HepG2 (cell line): ENCODE measurements around the gene AMER2. TPM values are rescaled to one million over a fixed set of nuclear protein-coding genes. Genes with fewer than 3 reads are reported as not detected.

Source experiments
- ATAC-seq: fragments of 200-7000 bp; cut with Tn5 transposase; 3 replicates; pipeline ENCODE4 v1.9.1; 2020; ENCODE audit warnings: mild to moderate bottlenecking, moderate library complexity
- BruUV-seq: library from RNA; stranded (reverse); fragments of 400-500 nt; replicated peaks from 2 replicates; lab custom pipeline; 2021; lab: Mats Ljungman, UMichigan
- CTCF ChIA-PET: fragments of 300-600 bp; formaldehyde crosslinking; extraction: SDS; loops from one replicate; lab custom pipeline; 2021; ENCODE audit warnings: low total read pairs, inconsistent platforms, low intra/inter-chr PET ratio; lab: Yijun Ruan, JAX
- POLR2A ChIA-PET: fragments of 350-600 bp; sonication (Branson Sonifier 250); formaldehyde crosslinking; loops from one replicate; lab custom pipeline; 2020; ENCODE audit warnings: antibody characterized with exemption, inconsistent platforms; lab: Yijun Ruan, JAX
- DNase-seq: peaks from one replicate; pipeline ENCODE4 v3.0.0-alpha.2; 2015; ENCODE audit warnings: low spot score
- FAIRE-seq: peaks from 3 replicates; lab custom pipeline; 2011; peaks lifted over from hg19 to GRCh38; lab: Jason Lieb, UNC
- H2AFZ ChIP-seq: one replicate; pipeline ENCODE4 v1.6.1; 2011; ENCODE audit warnings: low read length, inconsistent platforms
- H3K27ac ChIP-seq: fragments of 300-600 bp; 3 replicates; pipeline ENCODE4 v1.8.0; 2011; ENCODE audit warnings: mixed run types, mild to moderate bottlenecking, mixed read lengths, low read length, inconsistent platforms; ENCODE audit not compliant: insufficient read depth; ENCODE audit errors: extremely low read length
- H3K27me3 ChIP-seq, 2 experiments: fragments of 200-600 bp in 1 of 2; 2 replicates in 1 of 2; 3 replicates in 1 of 2; pipeline versions ENCODE4 v1.6.0 to v1.8.0; 2011; ENCODE audit warnings: low read length in 2 of 2, mild to moderate bottlenecking in 2 of 2, moderate library complexity in 2 of 2, inconsistent platforms in 1 of 2; ENCODE audit not compliant: insufficient read depth in 2 of 2, control insufficient read depth in 1 of 2
- H3K36me3 ChIP-seq, 2 experiments: fragments of 200-600 bp in 1 of 2; replicated peaks in 1 of 2; 2 replicates in 1 of 2; 3 replicates in 1 of 2; pipeline versions ENCODE4 v1.5.1 to v1.8.0; 2011; ENCODE audit warnings: low read length in 2 of 2, inconsistent platforms in 1 of 2; ENCODE audit not compliant: insufficient read depth in 2 of 2, control insufficient read depth in 1 of 2
- H3K4me1 ChIP-seq: 2 replicates; pipeline ENCODE4 v1.5.1; 2012; ENCODE audit warnings: low read length, inconsistent platforms; ENCODE audit not compliant: insufficient read depth
- H3K4me2 ChIP-seq: 2 replicates; pipeline ENCODE4 v1.6.0; 2011; ENCODE audit warnings: low read depth, low read length, inconsistent platforms
- H3K4me3 ChIP-seq, 3 experiments: fragments of 200-600 bp in 1 of 3; sonication (generic), shearing (Covaris generic) in 1 of 3; replicated peaks in 1 of 3; 2 replicates each; pipeline ENCODE4 v1.5.1; 2011 to 2016; ENCODE audit warnings: low read length in 3 of 3, inconsistent platforms in 2 of 3, low read depth in 2 of 3, mild to moderate bottlenecking in 2 of 3, control low read depth in 1 of 3, mixed read lengths in 1 of 3; ENCODE audit not compliant: insufficient read depth in 1 of 3
- H3K79me2 ChIP-seq: one replicate; pipeline ENCODE4 v1.6.1; 2011; ENCODE audit warnings: low read length, inconsistent platforms; ENCODE audit not compliant: insufficient read depth
- H3K9ac ChIP-seq: 2 replicates; pipeline ENCODE4 v1.6.0; 2011; ENCODE audit warnings: mild to moderate bottlenecking, low read depth, low read length, inconsistent platforms; ENCODE audit not compliant: insufficient read depth
- H3K9me3 ChIP-seq: 2 replicates; pipeline ENCODE4 v1.5.1; 2012; ENCODE audit warnings: mild to moderate bottlenecking, low read length
- H4K20me1 ChIP-seq: 2 replicates; pipeline ENCODE4 v1.6.0; 2011; ENCODE audit warnings: inconsistent platforms, mild to moderate bottlenecking, low read length, moderate library complexity; ENCODE audit not compliant: insufficient read depth
- ATF4 ChIP-seq, 2 experiments: fragments of 450-650 bp in 1 of 2; sonication (generic) in 1 of 2; formaldehyde crosslinking; IDR thresholded peaks; 2 replicates each; pipeline versions ENCODE4 v1.5.0 to v1.8.0; 2020 to 2022; ENCODE audit warnings: mild to moderate bottlenecking in 1 of 2, missing genetic modification reagents in 1 of 2
- CEBPB ChIP-seq: IDR thresholded peaks from 2 replicates; pipeline ENCODE4 v1.6.1; 2011; ENCODE audit warnings: low read depth, low read length, improper control_type of control experiment, borderline replicate concordance
- CEBPG ChIP-seq: IDR thresholded peaks from 2 replicates; pipeline ENCODE4 v1.6.1; 2016
- FOXK1 ChIP-seq: sonication (generic); formaldehyde crosslinking; IDR thresholded peaks from 2 replicates; pipeline ENCODE4 v1.4.0; 2020; ENCODE audit warnings: low read depth, missing genetic modification reagents, borderline replicate concordance
- HMG20A ChIP-seq: IDR thresholded peaks from 2 replicates; pipeline ENCODE4 v1.6.1; 2016; ENCODE audit warnings: borderline replicate concordance
- NFKBIZ ChIP-seq: IDR thresholded peaks from 2 replicates; pipeline ENCODE4 v1.6.1; 2018; ENCODE audit warnings: missing genetic modification reagents, missing compliant biosample characterization
- RXRB ChIP-seq: IDR thresholded peaks from 2 replicates; pipeline ENCODE4 v1.6.1; 2016; ENCODE audit warnings: borderline replicate concordance, missing genetic modification reagents, missing compliant biosample characterization
- TEAD3 ChIP-seq: optimal IDR thresholded peaks from 2 replicates; pipeline ENCODE3; 2016; ENCODE audit warnings: borderline replicate concordance
- YEATS4 ChIP-seq: sonication (generic); formaldehyde crosslinking; IDR thresholded peaks from 2 replicates; pipeline ENCODE4 v1.4.0; 2020; ENCODE audit warnings: missing genetic modification reagents, borderline replicate concordance
- ZMYM4 ChIP-seq: sonication (generic); formaldehyde crosslinking; IDR thresholded peaks from 2 replicates; pipeline ENCODE4 v1.8.1; 2023; ENCODE audit warnings: mild to moderate bottlenecking, missing genetic modification reagents
- ZNF263 ChIP-seq: sonication (generic); formaldehyde crosslinking; IDR thresholded peaks from 2 replicates; pipeline ENCODE4 v1.4.0; 2020; ENCODE audit warnings: missing genetic modification reagents
- ZNF264 ChIP-seq: sonication (generic); formaldehyde crosslinking; IDR thresholded peaks from 2 replicates; pipeline ENCODE4 v1.4.0; 2020; ENCODE audit warnings: missing genetic modification reagents
- ZNF660 ChIP-seq: sonication (generic); formaldehyde crosslinking; IDR thresholded peaks from 2 replicates; pipeline ENCODE4 v1.5.1; 2020; ENCODE audit warnings: mild to moderate bottlenecking, low read depth, missing genetic modification reagents, borderline replicate concordance
- WGBS: methylation state at CpG from one replicate; pipeline ENCODE4 v1.1.6; 2017; ENCODE audit warnings: low lambda C conversion rate; 5-methylcytosine and 5-hydroxymethylcytosine counted together
- in situ Hi-C: cut with HindIII; loops from 2 replicates; pipeline ENCODE4 v1.10.0; 2017; ENCODE audit warnings: low pct_unique_long_range_greater_than_20kb; ENCODE audit not compliant: extremely low pct_ligation_motif_present
- intact Hi-C: fragments of 100-400 bp; cut with micrococcal nuclease; formaldehyde crosslinking; loops from one replicate; pipeline ENCODE4 v1.10.0; 2022; ENCODE audit not compliant: unreplicated experiment
- polyA plus RNA-seq, 8 experiments: library from polyadenylated mRNA; depleted of rRNA in 3 of 8; stranded (reverse) in 7 of 8; unstranded in 1 of 8; fragments of >200 nt; fragmentation: Illumina TruSeq in 4 of 8; extraction: Trizol in 4 of 8; gene quantifications; 2 replicates each; pipeline versions ENCODE4 v1.2.1 to v1.2.3, GENCODE V29; 2011 to 2016; ENCODE audit warnings: low read depth in 4 of 8, missing spikeins in 1 of 8, mixed read lengths in 1 of 8; ENCODE audit not compliant: insufficient read depth in 1 of 8
- total RNA-seq, 5 experiments: library from RNA; depleted of rRNA; stranded (reverse); fragments of >200 nt; fragmentation: Illumina TruSeq; extraction: Trizol; gene quantifications; 2 replicates each; pipeline ENCODE4 v1.2.3, GENCODE V29; 2016; ENCODE audit warnings: low read depth in 1 of 5
- TF ChIP-seq, protein P1 (sequence below): sonication (generic); formaldehyde crosslinking; IDR thresholded peaks from 2 replicates; pipeline ENCODE4 v1.8.1; 2022; ENCODE audit warnings: low read depth, mild to moderate bottlenecking, missing genetic modification reagents
- TF ChIP-seq, protein P2 (sequence below): sonication (generic); formaldehyde crosslinking; conservative IDR thresholded peaks from 2 replicates; pipeline ENCODE4 v1.8.0; 2022; ENCODE audit warnings: missing genetic modification reagents

The AMER2 gene
- total and polyA plus RNA-seq, 2 of the 13 experiments (the other 11 are each of a cell fraction or from before 2014, with no cell fraction given): not detected

DNA sequence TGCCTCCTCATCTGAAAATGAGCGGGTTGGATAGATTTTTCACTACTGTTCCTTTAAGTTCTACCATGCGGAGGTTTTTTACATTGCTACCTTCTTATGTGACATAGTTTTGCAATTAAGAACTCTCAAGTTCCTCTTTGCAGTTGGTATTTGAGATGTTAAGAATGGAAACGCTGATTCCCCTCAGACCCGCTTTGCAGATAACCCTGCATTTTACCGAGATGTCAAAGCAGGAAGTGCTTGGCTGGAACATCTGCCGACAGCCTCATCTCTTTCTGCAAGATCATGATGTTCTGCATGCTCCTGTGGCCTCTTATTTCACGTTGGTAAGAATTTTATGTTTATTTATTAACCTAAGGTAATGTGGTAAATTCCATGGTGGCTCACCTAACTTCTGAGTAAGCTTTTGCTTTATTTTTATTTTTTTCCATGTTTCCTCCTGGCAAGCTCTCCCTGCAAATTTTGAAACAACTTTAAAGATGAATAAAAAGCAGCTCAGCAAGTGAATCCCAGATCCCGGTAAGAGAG, 53.6 kb downstream of the AMER2 start (continued):
- no peak for TF ChIP-seq ZNF264
- TF ChIP-seq ZNF660 (CRISPR knock-in tag): no peak
- TF ChIP-seq NFKBIZ (CRISPR knock-in tag): no peak
- TF ChIP-seq, protein P1, sequence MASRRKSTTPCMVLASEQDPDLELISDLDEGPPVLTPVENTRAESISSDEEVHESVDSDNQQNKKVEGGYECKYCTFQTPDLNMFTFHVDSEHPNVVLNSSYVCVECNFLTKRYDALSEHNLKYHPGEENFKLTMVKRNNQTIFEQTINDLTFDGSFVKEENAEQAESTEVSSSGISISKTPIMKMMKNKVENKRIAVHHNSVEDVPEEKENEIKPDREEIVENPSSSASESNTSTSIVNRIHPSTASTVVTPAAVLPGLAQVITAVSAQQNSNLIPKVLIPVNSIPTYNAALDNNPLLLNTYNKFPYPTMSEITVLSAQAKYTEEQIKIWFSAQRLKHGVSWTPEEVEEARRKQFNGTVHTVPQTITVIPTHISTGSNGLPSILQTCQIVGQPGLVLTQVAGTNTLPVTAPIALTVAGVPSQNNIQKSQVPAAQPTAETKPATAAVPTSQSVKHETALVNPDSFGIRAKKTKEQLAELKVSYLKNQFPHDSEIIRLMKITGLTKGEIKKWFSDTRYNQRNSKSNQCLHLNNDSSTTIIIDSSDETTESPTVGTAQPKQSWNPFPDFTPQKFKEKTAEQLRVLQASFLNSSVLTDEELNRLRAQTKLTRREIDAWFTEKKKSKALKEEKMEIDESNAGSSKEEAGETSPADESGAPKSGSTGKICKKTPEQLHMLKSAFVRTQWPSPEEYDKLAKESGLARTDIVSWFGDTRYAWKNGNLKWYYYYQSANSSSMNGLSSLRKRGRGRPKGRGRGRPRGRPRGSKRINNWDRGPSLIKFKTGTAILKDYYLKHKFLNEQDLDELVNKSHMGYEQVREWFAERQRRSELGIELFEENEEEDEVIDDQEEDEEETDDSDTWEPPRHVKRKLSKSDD: no peak
- TF ChIP-seq, protein P2, sequence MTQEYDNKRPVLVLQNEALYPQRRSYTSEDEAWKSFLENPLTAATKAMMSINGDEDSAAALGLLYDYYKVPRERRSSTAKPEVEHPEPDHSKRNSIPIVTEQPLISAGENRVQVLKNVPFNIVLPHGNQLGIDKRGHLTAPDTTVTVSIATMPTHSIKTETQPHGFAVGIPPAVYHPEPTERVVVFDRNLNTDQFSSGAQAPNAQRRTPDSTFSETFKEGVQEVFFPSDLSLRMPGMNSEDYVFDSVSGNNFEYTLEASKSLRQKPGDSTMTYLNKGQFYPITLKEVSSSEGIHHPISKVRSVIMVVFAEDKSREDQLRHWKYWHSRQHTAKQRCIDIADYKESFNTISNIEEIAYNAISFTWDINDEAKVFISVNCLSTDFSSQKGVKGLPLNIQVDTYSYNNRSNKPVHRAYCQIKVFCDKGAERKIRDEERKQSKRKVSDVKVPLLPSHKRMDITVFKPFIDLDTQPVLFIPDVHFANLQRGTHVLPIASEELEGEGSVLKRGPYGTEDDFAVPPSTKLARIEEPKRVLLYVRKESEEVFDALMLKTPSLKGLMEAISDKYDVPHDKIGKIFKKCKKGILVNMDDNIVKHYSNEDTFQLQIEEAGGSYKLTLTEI (CRISPR knock-in tag): no peak
- TF ChIP-seq RXRB (CRISPR knock-in tag): no peak
- TF ChIP-seq YEATS4: no peak
- TF ChIP-seq FOXK1 (CRISPR knock-in tag): no peak
- no peak for TF ChIP-seq ZNF263 (CRISPR knock-in tag)
- TF ChIP-seq, all 625 proteins: peak for 0

GRCh38 chr13:25117312-25117711, 54.8 kb downstream of the AMER2 start:
- no peaks in the 10 kb centered on the region for H3K9me3 ChIP-seq
- WGBS: 22% methylated on average over 9 of the region's 16 CpGs
- no peaks in the 10 kb centered on the region for H3K4me1 ChIP-seq
- no peak overlapping the region for H3K4me3 ChIP-seq
- H3K36me3 ChIP-seq: no peaks in the 10 kb centered on the region
- BruUV-seq: no TSS peak
- TF ChIP-seq TEAD3: no peak
- TF ChIP-seq CEBPB: peak; percentile 28; the same call in 1 of the 2 replicates
- TF ChIP-seq ATF4 (CRISPR knock-in tag; IDR thresholded peaks at IDR 0.05): peak in 1 of 2 experiments; percentile 90; a peak in 2 of 4 replicates
- no peak for TF ChIP-seq HMG20A (CRISPR knock-in tag)
- no peak for TF ChIP-seq ZMYM4 (CRISPR knock-in tag)
- 0 out of 2 replicates have a peak, but pooled peaks have one; percentile 25 for TF ChIP-seq CEBPG (CRISPR knock-in tag)
- ATAC-seq (peak; percentile 32; the same call in 1 of the 3 replicates), DNase-seq (no peak), FAIRE-seq (no peak)
- H3K79me2 ChIP-seq: no peaks in the 10 kb centered on the region
- POLR2A ChIA-PET: no interaction called here
- intact Hi-C loops: no loop called here
- no peak overlapping the region for H3K9ac ChIP-seq
- H3K4me2 ChIP-seq: no peak overlapping the region
- H3K27me3 ChIP-seq: peaks cover 0 to 12% of the 10 kb centered on the region in 2 experiments; a peak in 2 of 5 replicates
- no peak overlapping the region for H2AFZ ChIP-seq
- in situ Hi-C loops: no loop called here
- no peaks in the 10 kb centered on the region for H4K20me1 ChIP-seq
- no peak overlapping the region for H3K27ac ChIP-seq
- CTCF ChIA-PET: no interaction called here
